Smooth muscle cell of bladder (primary cell): ENCODE results near the gene CDKL4. TPM values are rescaled to one million over a fixed set of nuclear protein-coding genes. Genes with fewer than 3 reads are reported as not detected.

ENCODE experiments used
- total RNA-seq: library from RNA; depleted of rRNA; stranded (reverse); fragments of >200 nt; gene quantifications from 2 replicates; pipeline ENCODE4 v1.2.3, GENCODE V29; 2014

Gene CDKL4
- total RNA-seq: 3.4 TPM in 2 replicates

DNA sequence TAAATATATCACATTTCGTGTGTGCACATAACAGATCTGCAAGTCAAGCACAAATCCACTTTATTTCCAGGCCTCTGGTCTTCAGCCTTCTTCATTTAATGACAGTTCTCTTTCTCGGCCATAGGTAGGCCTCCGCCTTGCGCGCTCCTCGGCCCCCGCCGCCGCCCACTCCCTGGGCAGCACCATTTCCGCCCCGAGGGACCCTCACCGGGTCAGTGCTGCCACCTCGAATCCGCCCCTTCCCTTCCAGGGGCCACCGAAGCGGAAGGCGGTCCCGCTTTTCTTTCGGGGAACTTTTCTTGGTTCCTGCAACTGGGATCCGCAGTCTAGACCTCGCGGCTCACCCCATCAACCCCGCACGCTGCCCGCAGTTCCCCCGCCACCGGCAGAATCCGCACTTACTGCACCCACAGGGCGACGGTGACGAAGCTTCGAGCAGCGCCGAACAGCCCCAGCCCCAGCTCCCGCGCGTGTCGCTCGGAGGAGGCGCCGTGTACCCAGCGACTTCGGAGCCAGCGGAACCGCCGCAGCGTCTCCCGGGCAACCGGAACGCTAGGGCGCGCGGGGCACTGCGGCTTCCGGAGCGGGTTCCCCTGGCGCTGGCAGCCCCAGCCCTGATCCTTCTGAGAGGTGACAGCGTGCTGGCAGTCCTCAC is at the start of gene CDKL4:
Gene CDKL4, minus strand, starts transcription at position 502 of the 655 bp plus-strand sequence.

Other genes starting within 250 kb of the CDKL4 start
- gene SOS1, start 122.9 kb downstream of the CDKL4 start, total RNA-seq: 21.9 and 24.6 TPM in 2 replicates
- 40.1 and 46.5 TPM in 2 replicates for gene MAP4K3, start 193.3 kb upstream of the CDKL4 start, total RNA-seq